Transverse colon (tissue), 4 donors: ENCODE measurements around the gene TPK1.

ENCODE experiments used
- POLR2AphosphoS5 ChIP-seq, 3 donors: sonication (generic); formaldehyde crosslinking; IDR thresholded peaks; one replicate each; pipeline ENCODE4 v1.6.1; 2016; ENCODE audit warnings: antibody characterized with exemption in 3 of 3
- TF ChIP-seq, protein P1 (sequence below), 5 experiments: fragments of 200-600 bp in 3 of 5; fragments of 450-650 bp in 2 of 5; sonication (generic) in 3 of 5; IDR thresholded peaks; 1 replicate in 2 of 5; 2 replicates in 3 of 5; pipeline ENCODE4 v1.5.1; 2016 to 2017; ENCODE audit warnings: antibody characterized with exemption in 5 of 5, inconsistent platforms in 3 of 5, mild to moderate bottlenecking in 2 of 5, moderate library complexity in 1 of 5

DNA sequence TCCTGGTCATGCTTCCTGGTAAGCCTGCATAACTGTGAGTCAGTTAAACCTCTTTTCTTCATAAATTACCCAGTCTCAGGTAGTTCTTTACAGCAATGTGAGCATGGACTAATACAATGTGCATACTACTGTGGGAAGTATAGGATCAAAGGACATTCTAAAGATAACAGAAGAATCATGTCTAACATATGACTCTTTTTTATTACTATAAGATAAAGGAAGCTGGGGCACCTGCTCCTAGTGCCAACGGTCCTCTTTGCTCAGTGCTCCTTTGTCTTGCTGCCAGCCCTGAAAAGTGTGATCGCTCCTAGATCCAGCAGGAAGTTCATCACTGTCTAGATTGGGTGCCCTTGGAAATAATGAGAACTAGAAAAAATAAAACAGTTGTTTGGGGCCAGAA, 289.1 kb downstream of the TPK1 start:
- TF ChIP-seq, protein P1, sequence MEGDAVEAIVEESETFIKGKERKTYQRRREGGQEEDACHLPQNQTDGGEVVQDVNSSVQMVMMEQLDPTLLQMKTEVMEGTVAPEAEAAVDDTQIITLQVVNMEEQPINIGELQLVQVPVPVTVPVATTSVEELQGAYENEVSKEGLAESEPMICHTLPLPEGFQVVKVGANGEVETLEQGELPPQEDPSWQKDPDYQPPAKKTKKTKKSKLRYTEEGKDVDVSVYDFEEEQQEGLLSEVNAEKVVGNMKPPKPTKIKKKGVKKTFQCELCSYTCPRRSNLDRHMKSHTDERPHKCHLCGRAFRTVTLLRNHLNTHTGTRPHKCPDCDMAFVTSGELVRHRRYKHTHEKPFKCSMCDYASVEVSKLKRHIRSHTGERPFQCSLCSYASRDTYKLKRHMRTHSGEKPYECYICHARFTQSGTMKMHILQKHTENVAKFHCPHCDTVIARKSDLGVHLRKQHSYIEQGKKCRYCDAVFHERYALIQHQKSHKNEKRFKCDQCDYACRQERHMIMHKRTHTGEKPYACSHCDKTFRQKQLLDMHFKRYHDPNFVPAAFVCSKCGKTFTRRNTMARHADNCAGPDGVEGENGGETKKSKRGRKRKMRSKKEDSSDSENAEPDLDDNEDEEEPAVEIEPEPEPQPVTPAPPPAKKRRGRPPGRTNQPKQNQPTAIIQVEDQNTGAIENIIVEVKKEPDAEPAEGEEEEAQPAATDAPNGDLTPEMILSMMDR (IDR thresholded peaks at IDR 0.05), result no peak
- TF ChIP-seq POLR2AphosphoS5 (IDR thresholded peaks at IDR 0.05), result no peak
